ENCODE measurements around the gene MSMO1. TPM values are rescaled to one million over a fixed set of nuclear protein-coding genes. Genes with fewer than 3 reads are reported as not detected.
"Not testable (repeated sequence)": the region's sequence is repeated elsewhere in the genome, so short reads cannot be mapped to it uniquely, and the experiment has no call there.

Gene MSMO1
- total RNA-seq, 1 experiment from 2014 or later, result 88.9 TPM

- no peak for DNase-seq (ENCODE audit: low read depth)
Observed at GRCh38 chr4:165324236-165324917, 3.1 kb upstream of the MSMO1 start.

GRCh38 chr4:165324918-165325304 is 2.6 kb upstream of the MSMO1 start:
- DNase-seq (ENCODE audit: low read depth), result no peak

- DNase-seq (ENCODE audit: low read depth), result peak; percentile 90
Observed at GRCh38 chr4:165325732-165326512, 1.5 kb upstream of the MSMO1 start.

- DNase-seq (ENCODE audit: low read depth), result peak; percentile 15
Observed at GRCh38 chr4:165326831-165327210, 648 bp upstream of the MSMO1 start.

GRCh38 chr4:165328101-165328425 is 594 bp downstream of the MSMO1 start:
- no peak for DNase-seq (ENCODE audit: low read depth)

- no peak for DNase-seq (ENCODE audit: low read depth)
Observed at GRCh38 chr4:165328708-165329107, 1.2 kb downstream of the MSMO1 start.

- no peak for DNase-seq (ENCODE audit: low read depth)
Observed at GRCh38 chr4:165330071-165330470, 2.6 kb downstream of the MSMO1 start.

- no peak for DNase-seq (ENCODE audit: low read depth)
Observed at GRCh38 chr4:165330666-165331065, 3.2 kb downstream of the MSMO1 start.

GRCh38 chr4:165331359-165331758 is 3.9 kb downstream of the MSMO1 start:
- peak; percentile 23 for DNase-seq (ENCODE audit: low read depth)

GRCh38 chr4:165331823-165332222 is 4.4 kb downstream of the MSMO1 start:
- no peak for DNase-seq (ENCODE audit: low read depth)

GRCh38 chr4:165332502-165332901 is 5.0 kb downstream of the MSMO1 start:
- no peak for DNase-seq (ENCODE audit: low read depth)

GRCh38 chr4:165335163-165335703 is 7.8 kb downstream of the MSMO1 start:
- no peak for DNase-seq (ENCODE audit: low read depth)

- no peak for DNase-seq (ENCODE audit: low read depth)
Observed at GRCh38 chr4:165336743-165337142, 9.3 kb downstream of the MSMO1 start.

- DNase-seq (ENCODE audit: low read depth), result not testable (repeated sequence)
Observed at GRCh38 chr4:165342340-165342739, 14.9 kb downstream of the MSMO1 start.

- no peak for DNase-seq (ENCODE audit: low read depth)
Observed at GRCh38 chr4:165343353-165344191, 16.1 kb downstream of the MSMO1 start.

GRCh38 chr4:165345666-165346417 is 18.4 kb downstream of the MSMO1 start:
- no peak for DNase-seq (ENCODE audit: low read depth)

GRCh38 chr4:165347647-165348569 is 20.4 kb downstream of the MSMO1 start:
- no peak for DNase-seq (ENCODE audit: low read depth)

GRCh38 chr4:165351359-165352130 is 24.1 kb downstream of the MSMO1 start:
- DNase-seq (ENCODE audit: low read depth), result no peak

- peak; percentile 32 for DNase-seq (ENCODE audit: low read depth)
Observed at GRCh38 chr4:165355900-165356300, 28.4 kb downstream of the MSMO1 start.

GRCh38 chr4:165359506-165359905 is 32.0 kb downstream of the MSMO1 start:
- no peak for DNase-seq (ENCODE audit: low read depth)
